KMS-11 (cell line): ENCODE measurements around the gene ACLY.

Source experiments
- H2AFZ ChIP-seq: fragments of 200-600 bp; sonication (generic); 2 replicates; pipeline ENCODE4 v1.6.1; 2016; ENCODE audit warnings: antibody characterized with exemption, mixed run types, low read depth
- H3K27ac ChIP-seq: fragments of 200-600 bp; sonication (generic); 2 replicates; pipeline ENCODE4 v1.6.1; 2016; ENCODE audit warnings: mild to moderate bottlenecking, mixed run types
- H3K27me3 ChIP-seq: fragments of 200-600 bp; sonication (generic); 2 replicates; pipeline ENCODE4 v1.6.1; 2017; ENCODE audit warnings: mild to moderate bottlenecking, low read depth, mixed run types, moderate library complexity; ENCODE audit not compliant: insufficient read depth
- H3K36me3 ChIP-seq: fragments of 200-600 bp; sonication (generic); 2 replicates; pipeline ENCODE4 v1.6.1; 2017; ENCODE audit warnings: mild to moderate bottlenecking, mixed run types; ENCODE audit not compliant: insufficient read depth
- H3K4me1 ChIP-seq: fragments of 200-600 bp; sonication (generic); 2 replicates; pipeline ENCODE4 v1.6.1; 2016; ENCODE audit warnings: mild to moderate bottlenecking, low read depth, mixed run types; ENCODE audit not compliant: poor library complexity, severe bottlenecking
- H3K4me2 ChIP-seq: fragments of 200-600 bp; sonication (generic); 2 replicates; pipeline ENCODE4 v1.7.0; 2016; ENCODE audit warnings: mild to moderate bottlenecking, mixed run types
- H3K4me3 ChIP-seq: fragments of 200-600 bp; sonication (generic); IDR thresholded peaks from 2 replicates; pipeline ENCODE4 v1.6.1; 2017; ENCODE audit warnings: low read depth, low read length, mixed read lengths; ENCODE audit not compliant: insufficient read depth
- H3K79me2 ChIP-seq: fragments of 200-600 bp; sonication (generic); 2 replicates; pipeline ENCODE4 v1.6.1; 2016; ENCODE audit warnings: low read depth, mixed run types; ENCODE audit not compliant: insufficient read depth
- H3K9ac ChIP-seq: fragments of 200-600 bp; sonication (generic); 2 replicates; pipeline ENCODE4 v1.6.1; 2016; ENCODE audit warnings: mild to moderate bottlenecking, mixed run types
- H4K20me1 ChIP-seq: fragments of 200-600 bp; sonication (generic); 2 replicates; pipeline ENCODE4 v1.6.1; 2016; ENCODE audit warnings: mild to moderate bottlenecking, mixed run types; ENCODE audit not compliant: insufficient read depth
- TF ChIP-seq, protein P1 (sequence below): fragments of 200-600 bp; sonication (generic); conservative IDR thresholded peaks from 2 replicates; pipeline ENCODE4 v1.6.1; 2017; ENCODE audit warnings: low read depth, mild to moderate bottlenecking, antibody characterized with exemption, low read length, moderate library complexity, mixed read lengths

The ACLY gene

DNA sequence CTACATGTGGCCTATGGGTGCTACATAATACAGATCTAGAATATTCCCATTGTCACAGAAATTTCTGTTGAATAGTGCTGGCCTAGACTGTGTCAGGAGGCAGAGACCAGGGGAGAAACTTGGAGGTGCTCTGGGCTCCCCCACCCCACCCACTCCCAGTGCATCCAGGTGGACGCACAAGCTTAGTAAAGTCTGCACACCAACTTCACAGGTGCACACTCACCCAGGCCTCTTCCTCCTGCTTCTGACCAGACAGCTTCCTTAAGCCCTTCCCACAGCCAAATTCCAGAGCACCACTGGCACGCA, 40.2 kb upstream of the ACLY start:
- Histone ChIP-seq H3K4me1 (peaks cover 24% of the 10 kb centered on the region), H4K20me1 (no peaks in the 10 kb centered on the region), H3K9ac (no peak overlapping the region), H3K36me3 (no peaks in the 10 kb centered on the region), H3K4me3 (no peak overlapping the region), H2AFZ (no peak overlapping the region), H3K27ac (no peak overlapping the region), H3K27me3 (no peaks in the 10 kb centered on the region), H3K4me2 (no peak overlapping the region), H3K79me2 (no peaks in the 10 kb centered on the region)
- TF ChIP-seq, protein P1, sequence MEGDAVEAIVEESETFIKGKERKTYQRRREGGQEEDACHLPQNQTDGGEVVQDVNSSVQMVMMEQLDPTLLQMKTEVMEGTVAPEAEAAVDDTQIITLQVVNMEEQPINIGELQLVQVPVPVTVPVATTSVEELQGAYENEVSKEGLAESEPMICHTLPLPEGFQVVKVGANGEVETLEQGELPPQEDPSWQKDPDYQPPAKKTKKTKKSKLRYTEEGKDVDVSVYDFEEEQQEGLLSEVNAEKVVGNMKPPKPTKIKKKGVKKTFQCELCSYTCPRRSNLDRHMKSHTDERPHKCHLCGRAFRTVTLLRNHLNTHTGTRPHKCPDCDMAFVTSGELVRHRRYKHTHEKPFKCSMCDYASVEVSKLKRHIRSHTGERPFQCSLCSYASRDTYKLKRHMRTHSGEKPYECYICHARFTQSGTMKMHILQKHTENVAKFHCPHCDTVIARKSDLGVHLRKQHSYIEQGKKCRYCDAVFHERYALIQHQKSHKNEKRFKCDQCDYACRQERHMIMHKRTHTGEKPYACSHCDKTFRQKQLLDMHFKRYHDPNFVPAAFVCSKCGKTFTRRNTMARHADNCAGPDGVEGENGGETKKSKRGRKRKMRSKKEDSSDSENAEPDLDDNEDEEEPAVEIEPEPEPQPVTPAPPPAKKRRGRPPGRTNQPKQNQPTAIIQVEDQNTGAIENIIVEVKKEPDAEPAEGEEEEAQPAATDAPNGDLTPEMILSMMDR, result no peak

DNA sequence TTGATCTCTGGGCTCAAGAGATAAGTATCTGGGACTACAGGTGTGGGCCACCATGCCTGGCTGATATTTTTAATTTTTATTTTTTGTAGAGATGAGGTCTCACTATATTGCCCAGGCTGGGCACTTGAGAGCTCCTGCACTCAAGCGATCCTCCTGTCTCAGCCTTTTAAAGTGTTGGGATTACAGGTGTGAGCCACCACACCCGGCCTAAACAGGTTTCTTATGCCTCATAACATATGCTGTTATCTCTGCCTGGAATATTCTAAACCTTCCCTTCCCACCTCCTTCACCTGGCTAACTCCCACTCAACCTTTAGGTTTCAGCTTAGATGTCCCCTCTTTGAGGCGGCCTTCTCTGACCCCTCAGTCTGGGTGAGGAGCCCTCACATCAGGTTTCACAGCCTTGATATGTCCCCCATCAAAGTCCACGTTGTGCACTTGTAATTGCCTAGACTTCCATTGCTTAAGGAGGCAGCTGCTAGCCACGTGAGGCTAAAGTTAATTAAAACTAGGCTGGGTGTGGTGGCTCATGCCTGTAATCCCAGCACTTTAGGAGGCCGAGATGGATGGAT, 39.2 kb upstream of the ACLY start:
- Histone ChIP-seq H3K4me3 (no peak overlapping the region), H3K27ac (no peak overlapping the region), H4K20me1 (no peaks in the 10 kb centered on the region), H3K79me2 (no peaks in the 10 kb centered on the region), H3K9ac (no peak overlapping the region), H3K27me3 (no peaks in the 10 kb centered on the region), H3K36me3 (no peaks in the 10 kb centered on the region), H2AFZ (no peak overlapping the region), H3K4me1 (peaks cover 19% of the 10 kb centered on the region), H3K4me2 (no peak overlapping the region)
- TF ChIP-seq, protein P1, result no peak

- Histone ChIP-seq H4K20me1 (no peaks in the 10 kb centered on the region), H3K4me3 (no peak overlapping the region), H3K79me2 (no peaks in the 10 kb centered on the region), H2AFZ (no peak overlapping the region), H3K27me3 (no peaks in the 10 kb centered on the region), H3K9ac (no peak overlapping the region), H3K27ac (no peak overlapping the region), H3K4me2 (no peak overlapping the region), H3K4me1 (peaks cover 12% of the 10 kb centered on the region), H3K36me3 (no peaks in the 10 kb centered on the region)
- TF ChIP-seq, protein P1, result no peak
These were observed 38.5 kb upstream of the ACLY start for GRCh38 chr17:41957031-41957868.

- no peak overlapping the region for H3K9ac ChIP-seq
- no peak overlapping the region for H3K4me3 ChIP-seq
- H3K27me3 ChIP-seq, result no peaks in the 10 kb centered on the region
- H3K4me2 ChIP-seq, result no peak overlapping the region
- TF ChIP-seq, protein P1, result no peak
- H4K20me1 ChIP-seq, result no peaks in the 10 kb centered on the region
- no peak overlapping the region for H2AFZ ChIP-seq
- peaks cover 6% of the 10 kb centered on the region for H3K4me1 ChIP-seq
- no peaks in the 10 kb centered on the region for H3K36me3 ChIP-seq
- no peaks in the 10 kb centered on the region for H3K79me2 ChIP-seq
- no peak overlapping the region for H3K27ac ChIP-seq
These were observed 37.8 kb upstream of the ACLY start for GRCh38 chr17:41956522-41956921.
